Endothelial cell of umbilical vein (primary cell): ENCODE data around the gene LRRTM4. TPM values are rescaled to one million over a fixed set of nuclear protein-coding genes. Genes with fewer than 3 reads are reported as not detected.

Experiments used
- BruUV-seq: library from RNA; stranded (reverse); fragments of 400-500 nt; replicated peaks from 2 replicates; lab custom pipeline; 2021; lab: Mats Ljungman, UMichigan
- CTCF ChIA-PET: fragments of 300-600, 350-600 bp; sonication (Branson Sonifier 250); formaldehyde crosslinking; loops from one replicate; lab custom pipeline; 2021; ENCODE audit warnings: antibody characterized with exemption, inconsistent platforms; lab: Charles Lee
- POLR2A ChIA-PET: fragments of 300-600, 350-600 bp; sonication (Branson Sonifier 250); formaldehyde crosslinking; loops from one replicate; lab custom pipeline; 2021; ENCODE audit warnings: antibody characterized with exemption, inconsistent platforms; lab: Charles Lee
- DNase-seq: peaks from one replicate; pipeline ENCODE4 v3.0.0-alpha.2; 2011; ENCODE audit warnings: low read depth, low spot score
- FAIRE-seq: peaks from 2 replicates; lab custom pipeline; 2011; peaks lifted over from hg19 to GRCh38; lab: Jason Lieb, UNC
- H2AFZ ChIP-seq: 2 replicates; pipeline ENCODE4 v1.6.0; 2012; ENCODE audit warnings: low read depth, low read length, control low read depth, inconsistent platforms
- H3K27ac ChIP-seq: 2 replicates; pipeline ENCODE4 v1.5.1; 2011; ENCODE audit warnings: low read depth, mild to moderate bottlenecking, control low read depth, low read length, moderate library complexity; ENCODE audit not compliant: insufficient read depth
- H3K27me3 ChIP-seq, 2 experiments: 2 replicates each; pipeline versions ENCODE4 v1.6.0 to v1.6.1; 2011; ENCODE audit warnings: low read length in 2 of 2, mixed read lengths in 1 of 2; ENCODE audit not compliant: control insufficient read depth in 2 of 2, insufficient read depth in 2 of 2
- H3K36me3 ChIP-seq, 2 experiments: 2 replicates in 1 of 2; 3 replicates in 1 of 2; pipeline ENCODE4 v1.5.1; 2011; ENCODE audit warnings: low read length in 2 of 2, mild to moderate bottlenecking in 1 of 2, moderate library complexity in 1 of 2; ENCODE audit not compliant: control insufficient read depth in 2 of 2, insufficient read depth in 2 of 2; ENCODE audit errors: extremely low read depth in 1 of 2
- H3K4me1 ChIP-seq: 3 replicates; pipeline ENCODE4 v1.5.1; 2011; ENCODE audit warnings: mild to moderate bottlenecking, low read length; ENCODE audit not compliant: control insufficient read depth, insufficient read depth; ENCODE audit errors: extremely low read depth
- H3K4me2 ChIP-seq: 2 replicates; pipeline ENCODE4 v1.6.1; 2011; ENCODE audit warnings: low read length, control low read depth, mixed read lengths; ENCODE audit not compliant: insufficient read depth
- H3K4me3 ChIP-seq, 3 experiments: fragments of 200-600 bp in 1 of 3; sonication (generic), shearing (Covaris generic) in 1 of 3; replicated peaks in 1 of 3; 2 replicates each; pipeline ENCODE4 v1.5.1; 2011 to 2016; ENCODE audit warnings: control low read depth in 3 of 3, low read length in 3 of 3, mild to moderate bottlenecking in 2 of 3, inconsistent platforms in 1 of 3, low read depth in 1 of 3, moderate library complexity in 1 of 3; ENCODE audit not compliant: insufficient read depth in 1 of 3
- H3K79me2 ChIP-seq: 2 replicates; pipeline ENCODE4 v1.6.0; 2012; ENCODE audit warnings: low read length, inconsistent platforms; ENCODE audit not compliant: control insufficient read depth, insufficient read depth
- H3K9ac ChIP-seq: replicated peaks from 2 replicates; pipeline ENCODE3; 2011; ENCODE audit warnings: low read length, control low read depth; ENCODE audit not compliant: insufficient read depth; ENCODE audit errors: extremely low read depth
- H3K9me1 ChIP-seq: replicated peaks from 3 replicates; pipeline ENCODE4 v1.6.0; 2011; ENCODE audit warnings: mild to moderate bottlenecking, low read length; ENCODE audit not compliant: control insufficient read depth, insufficient read depth; ENCODE audit errors: extremely low read depth
- H3K9me3 ChIP-seq: replicated peaks from 2 replicates; pipeline ENCODE4 v1.5.1; 2012; ENCODE audit warnings: low read length, inconsistent platforms; ENCODE audit not compliant: control insufficient read depth, insufficient read depth
- H4K20me1 ChIP-seq: replicated peaks from 2 replicates; pipeline ENCODE3; 2011; ENCODE audit warnings: mild to moderate bottlenecking, low read length; ENCODE audit not compliant: control insufficient read depth, insufficient read depth; ENCODE audit errors: extremely low read depth
- EZH2 ChIP-seq: IDR thresholded peaks from 2 replicates; pipeline ENCODE4 v1.6.1; 2012; ENCODE audit warnings: borderline replicate concordance, low read depth, mild to moderate bottlenecking, moderate library complexity, low read length, inconsistent platforms; ENCODE audit not compliant: severe bottlenecking
- FOS ChIP-seq: IDR thresholded peaks from 2 replicates; pipeline ENCODE4 v1.6.1; 2011; ENCODE audit warnings: mild to moderate bottlenecking, low read length, moderate library complexity, borderline replicate concordance; ENCODE audit not compliant: insufficient read depth
- GATA2 ChIP-seq: IDR thresholded peaks from 2 replicates; pipeline ENCODE4 v1.7.0; 2011; ENCODE audit warnings: low read depth, mild to moderate bottlenecking, moderate library complexity, mixed read lengths, low read length; ENCODE audit not compliant: insufficient read length, insufficient read depth
- JUN ChIP-seq: IDR thresholded peaks from 2 replicates; pipeline ENCODE4 v1.6.1; 2011; ENCODE audit warnings: borderline replicate concordance, low read depth; ENCODE audit not compliant: insufficient read length, insufficient read depth
- MAX ChIP-seq: IDR thresholded peaks from 2 replicates; pipeline ENCODE4 v1.6.1; 2011; ENCODE audit not compliant: insufficient read depth, insufficient read length
- MYC ChIP-seq: IDR thresholded peaks from one replicate; pipeline ENCODE4 v1.6.1; 2011; ENCODE audit warnings: mild to moderate bottlenecking, low read depth, low read length
- POLR2A ChIP-seq: IDR thresholded peaks from 2 replicates; pipeline ENCODE4 v1.6.1; 2012; ENCODE audit warnings: low read depth, mild to moderate bottlenecking, control low read depth, low read length
- POLR2AphosphoS5 ChIP-seq: IDR thresholded peaks from 2 replicates; pipeline ENCODE4 v1.6.1; 2012; ENCODE audit warnings: low read depth, mild to moderate bottlenecking, control low read depth, low read length, moderate library complexity; ENCODE audit not compliant: insufficient read depth
- dilution Hi-C: fragments of 300-500 bp; cut with MboI; formaldehyde crosslinking; loops from one replicate; pipeline ENCODE4 v1.15.0; 2019; ENCODE audit warnings: low sequenced_read_pairs; ENCODE audit not compliant: extremely low pct_ligation_motif_present
- intact Hi-C: fragments of 100-400 bp; cut with micrococcal nuclease; formaldehyde crosslinking; loops from one replicate; pipeline ENCODE4 v1.10.0; 2022
- polyA plus RNA-seq, 4 experiments: library from polyadenylated mRNA; depleted of rRNA in 3 of 4; stranded (reverse) in 3 of 4; unstranded in 1 of 4; fragments of >200 nt; gene quantifications; 2 replicates each; pipeline versions ENCODE4 v1.2.1 to v1.2.3, GENCODE V29; 2011 to 2012; ENCODE audit warnings: missing spikeins in 1 of 4
- total RNA-seq: library from RNA; stranded (reverse); gene quantifications from 2 replicates; pipeline ENCODE4 v1.2.3, GENCODE V29; 2021
- TF ChIP-seq, protein P1 (sequence below), 2 donors: IDR thresholded peaks; 1 replicate in 1 of 2; 2 replicates in 1 of 2; pipeline ENCODE4 v1.5.1; 2011; ENCODE audit warnings: low read length in 2 of 2, mild to moderate bottlenecking in 2 of 2, moderate library complexity in 2 of 2, control low read depth in 1 of 2, inconsistent platforms in 1 of 2, low read depth in 1 of 2; ENCODE audit not compliant: insufficient read depth in 1 of 2; ENCODE audit errors: extremely low read depth in 1 of 2

LRRTM4 gene
- total and polyA plus RNA-seq, 2 donors (not counting 3 experiments of a cell fraction or from before 2014, with no cell fraction given) = not detected

DNA sequence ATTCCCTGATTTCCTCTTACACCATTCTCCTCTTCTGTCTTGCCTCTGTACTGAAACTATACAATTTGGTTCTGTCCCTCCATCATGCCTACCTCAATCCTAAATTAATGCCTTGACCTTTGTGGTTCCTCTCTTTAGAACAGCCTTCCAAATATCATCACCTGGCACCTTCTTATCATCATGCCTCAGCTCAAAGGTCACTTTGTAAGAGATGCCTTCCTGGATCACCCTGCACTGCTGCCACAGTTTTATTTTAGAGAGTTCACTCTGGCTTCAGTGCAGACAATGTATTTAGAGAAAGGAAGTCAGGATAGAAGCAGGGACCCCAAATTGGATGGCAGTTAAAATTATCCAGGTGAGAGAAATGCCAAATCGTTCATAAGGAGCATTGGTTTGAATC lies 64.5 kb downstream of the LRRTM4 start:
- Histone ChIP-seq H3K9me3 (no peaks in the 10 kb centered on the region), H3K79me2 (no peaks in the 10 kb centered on the region), H3K27ac (no peak overlapping the region), H4K20me1 (no peaks in the 10 kb centered on the region), H3K4me2 (no peak overlapping the region), H3K36me3 (no peaks in the 10 kb centered on the region), H3K27me3 (no peaks in the 10 kb centered on the region), H3K9ac (no peak overlapping the region), H2AFZ (no peak overlapping the region), H3K4me3 (no peak overlapping the region), H3K4me1 (no peaks in the 10 kb centered on the region), H3K9me1 (no peaks in the 10 kb centered on the region)
- BruUV-seq = no TSS peak
- ChIA-PET POLR2A (no interaction called here), CTCF (no interaction called here)
- DNase-seq (no peak), FAIRE-seq (no peak)
- TF ChIP-seq POLR2AphosphoS5 = no peak
- no peak for TF ChIP-seq JUN
- no peak for TF ChIP-seq POLR2A
- TF ChIP-seq FOS = no peak
- no peak for TF ChIP-seq MYC
- TF ChIP-seq EZH2 = no peak
- TF ChIP-seq GATA2 = no peak
- no peak for TF ChIP-seq MAX
- TF ChIP-seq, protein P1, sequence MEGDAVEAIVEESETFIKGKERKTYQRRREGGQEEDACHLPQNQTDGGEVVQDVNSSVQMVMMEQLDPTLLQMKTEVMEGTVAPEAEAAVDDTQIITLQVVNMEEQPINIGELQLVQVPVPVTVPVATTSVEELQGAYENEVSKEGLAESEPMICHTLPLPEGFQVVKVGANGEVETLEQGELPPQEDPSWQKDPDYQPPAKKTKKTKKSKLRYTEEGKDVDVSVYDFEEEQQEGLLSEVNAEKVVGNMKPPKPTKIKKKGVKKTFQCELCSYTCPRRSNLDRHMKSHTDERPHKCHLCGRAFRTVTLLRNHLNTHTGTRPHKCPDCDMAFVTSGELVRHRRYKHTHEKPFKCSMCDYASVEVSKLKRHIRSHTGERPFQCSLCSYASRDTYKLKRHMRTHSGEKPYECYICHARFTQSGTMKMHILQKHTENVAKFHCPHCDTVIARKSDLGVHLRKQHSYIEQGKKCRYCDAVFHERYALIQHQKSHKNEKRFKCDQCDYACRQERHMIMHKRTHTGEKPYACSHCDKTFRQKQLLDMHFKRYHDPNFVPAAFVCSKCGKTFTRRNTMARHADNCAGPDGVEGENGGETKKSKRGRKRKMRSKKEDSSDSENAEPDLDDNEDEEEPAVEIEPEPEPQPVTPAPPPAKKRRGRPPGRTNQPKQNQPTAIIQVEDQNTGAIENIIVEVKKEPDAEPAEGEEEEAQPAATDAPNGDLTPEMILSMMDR (IDR thresholded peaks at IDR 0.05; ENCODE audit: extremely low read depth in 1 of 2, insufficient read depth in 1 of 2, low read depth in 1 of 2, low read length in 2 of 2) = no peak
- intact Hi-C loops = no loop called here
- dilution Hi-C loops = no loop called here
